SH-SY5Y (cell line): Measurements from ENCODE around the gene ACOT7.

ENCODE experiments used
- GATA2 ChIP-seq: IDR thresholded peaks from 2 replicates; pipeline ENCODE4 v1.6.1; 2011; ENCODE audit warnings: mild to moderate bottlenecking, low read depth, low read length
- GATA3 ChIP-seq: IDR thresholded peaks from 2 replicates; pipeline ENCODE4 v1.6.1; 2011; ENCODE audit warnings: low read depth, mild to moderate bottlenecking, low read length, moderate library complexity

ACOT7 gene

GRCh38 chr1:6321205-6321604 lies 72.4 kb downstream of the ACOT7 start:
- TF ChIP-seq GATA2: no peak
- no peak for TF ChIP-seq GATA3

- TF ChIP-seq GATA3 (no peak), GATA2 (no peak)
Observed at GRCh38 chr1:6317098-6317760, 76.3 kb downstream of the ACOT7 start.

- no peak for TF ChIP-seq GATA3
- no peak for TF ChIP-seq GATA2
Observed at GRCh38 chr1:6316240-6317097, 77.1 kb downstream of the ACOT7 start.

- no peak for TF ChIP-seq GATA2
- TF ChIP-seq GATA3: no peak
Observed at GRCh38 chr1:6314503-6314902, 79.1 kb downstream of the ACOT7 start.

- no peak for TF ChIP-seq GATA2
- TF ChIP-seq GATA3: no peak
Observed at GRCh38 chr1:6313393-6314200, 80.0 kb downstream of the ACOT7 start.

GRCh38 chr1:6310116-6310848 lies 83.3 kb downstream of the ACOT7 start:
- no peak for TF ChIP-seq GATA3
- TF ChIP-seq GATA2: no peak

- TF ChIP-seq GATA2 (no peak), GATA3 (no peak)
Observed at GRCh38 chr1:6309564-6309963, 84.0 kb downstream of the ACOT7 start.

GRCh38 chr1:6308449-6308848 lies 85.1 kb downstream of the ACOT7 start:
- TF ChIP-seq GATA3 (no peak), GATA2 (no peak)

- no peak for TF ChIP-seq GATA3
- no peak for TF ChIP-seq GATA2
Observed at GRCh38 chr1:6307099-6307498, 86.5 kb downstream of the ACOT7 start.

GRCh38 chr1:6303397-6304012 lies 90.1 kb downstream of the ACOT7 start:
- no peak for TF ChIP-seq GATA2
- TF ChIP-seq GATA3: no peak

- TF ChIP-seq GATA2 (no peak), GATA3 (no peak)
Observed at GRCh38 chr1:6302568-6302967, 91.0 kb downstream of the ACOT7 start.

- TF ChIP-seq GATA3: no peak
- no peak for TF ChIP-seq GATA2
Observed at GRCh38 chr1:6301526-6301925, 92.0 kb downstream of the ACOT7 start.

- TF ChIP-seq GATA3: no peak
- no peak for TF ChIP-seq GATA2
Observed at GRCh38 chr1:6300342-6301048, 93.1 kb downstream of the ACOT7 start.
